HG02840 (cell line): Measurements from ENCODE around the gene MFAP5.
"Not testable (repeated sequence)": the region's sequence is repeated elsewhere in the genome, so short reads cannot be mapped to it uniquely, and the experiment has no call there.

Experiments used
- ATAC-seq: cut with Tn5 transposase; IDR thresholded peaks from one replicate; pipeline ENCODE4 v1.9.1; 2021; ENCODE audit warnings: mild to moderate bottlenecking, moderate library complexity, moderate number of reproducible peaks; ENCODE audit not compliant: unreplicated experiment, low FRiP score

Gene MFAP5

GRCh38 chr12:8635342-8636006, 27.2 kb downstream of the MFAP5 start:
- ATAC-seq: not testable (repeated sequence)

GRCh38 chr12:8630131-8630530, 32.5 kb downstream of the MFAP5 start:
- no peak for ATAC-seq

- peak; percentile 93 for ATAC-seq
Measured at GRCh38 chr12:8629486-8630033, 33.1 kb downstream of the MFAP5 start.

DNA sequence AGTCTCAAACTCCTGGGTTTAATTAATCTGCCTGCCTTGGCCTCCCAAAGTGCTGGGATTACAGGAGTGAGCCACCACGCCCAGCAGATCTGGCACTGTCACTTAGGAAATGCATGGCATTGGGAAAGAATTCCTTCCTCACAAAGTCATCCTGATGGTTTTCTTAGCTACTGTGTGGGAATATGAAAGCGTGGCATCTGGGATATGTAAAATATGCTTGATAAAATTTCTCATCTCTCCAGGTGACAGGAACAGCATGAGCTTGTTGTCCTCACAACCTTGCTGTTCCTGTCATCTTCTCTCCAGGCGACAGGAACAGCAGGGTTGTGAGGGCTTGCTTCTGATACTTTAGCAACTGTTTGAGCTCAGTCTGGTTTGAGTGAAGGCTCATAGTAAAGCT, 33.9 kb downstream of the MFAP5 start:
- ATAC-seq: no peak

GRCh38 chr12:8624750-8625149, 37.9 kb downstream of the MFAP5 start:
- ATAC-seq: not testable (repeated sequence)

DNA sequence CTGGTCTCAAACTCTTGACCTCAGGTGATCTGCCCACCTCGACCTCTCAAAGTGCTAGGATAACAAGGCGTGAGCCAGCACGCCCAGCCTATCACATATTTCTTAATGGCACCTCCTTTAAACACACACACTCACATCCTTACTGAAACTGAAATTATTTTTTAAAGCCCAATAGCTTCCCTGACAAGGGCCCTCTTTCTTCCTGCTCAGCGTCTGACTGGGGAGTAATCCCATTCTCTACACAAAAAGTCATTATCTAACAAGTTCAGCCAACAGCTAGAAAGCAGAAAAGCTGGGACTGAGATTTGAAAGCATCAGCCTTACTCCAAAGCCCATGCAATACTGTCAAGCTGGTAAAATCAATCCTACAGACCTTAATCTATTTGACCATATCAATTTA, 40.0 kb downstream of the MFAP5 start:
- ATAC-seq: no peak

DNA sequence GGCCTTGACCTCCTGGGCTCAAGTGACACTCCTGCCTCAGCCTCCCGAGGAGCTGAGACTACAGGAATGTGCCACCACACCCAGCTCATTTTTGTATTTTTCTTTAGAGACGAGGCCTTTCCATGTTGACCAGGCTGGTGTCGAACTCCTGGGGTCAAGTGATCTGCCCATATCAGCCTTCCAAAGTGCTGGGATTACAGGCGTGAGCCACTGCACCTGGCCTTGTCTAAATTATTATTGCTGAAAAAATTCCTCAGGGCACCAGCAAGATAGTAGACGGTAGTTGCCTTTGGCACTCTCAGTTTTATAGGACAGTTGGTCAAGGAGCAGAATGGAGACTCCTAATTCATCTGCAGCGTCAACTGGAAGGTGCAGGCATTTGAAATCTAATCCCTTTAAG, 47.4 kb downstream of the MFAP5 start:
- ATAC-seq: no peak

DNA sequence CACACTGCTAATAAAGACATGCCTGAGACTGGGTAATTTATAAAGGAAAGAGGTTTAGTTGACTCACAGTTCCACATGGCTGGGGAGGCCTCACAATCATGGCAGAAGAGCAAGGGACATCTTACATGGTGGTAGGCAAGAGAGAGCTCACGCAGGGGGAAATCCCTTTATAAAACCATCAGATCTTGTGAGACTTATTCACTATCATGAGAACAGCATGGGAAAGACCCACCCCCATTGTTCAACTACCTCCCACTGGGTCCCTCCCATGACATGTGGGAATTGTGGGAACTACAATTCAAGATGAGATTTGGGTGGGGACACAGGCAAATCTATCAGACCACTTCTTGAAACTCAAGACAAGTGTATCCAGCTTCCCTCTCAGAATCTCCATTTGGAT, 48.7 kb downstream of the MFAP5 start:
- ATAC-seq: not testable (repeated sequence)

DNA sequence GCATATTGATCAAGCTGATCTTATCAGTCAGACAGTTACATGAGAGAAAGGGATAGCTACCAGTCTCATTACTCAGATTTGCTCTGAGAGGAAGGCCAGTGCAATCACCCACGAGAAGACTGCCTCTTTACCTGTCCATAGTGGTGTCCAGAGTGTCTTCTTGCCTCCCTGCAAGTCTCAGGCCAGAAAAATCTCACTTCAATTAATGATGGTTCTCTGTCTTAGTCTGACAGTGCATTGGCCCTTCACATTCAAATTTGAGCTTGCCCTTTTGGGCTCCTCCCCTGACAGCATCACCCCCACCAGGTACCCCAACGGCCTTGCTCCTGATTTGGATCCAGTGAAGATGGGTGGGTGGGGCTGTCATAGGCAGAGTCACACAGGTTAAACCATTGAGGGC, 50.0 kb downstream of the MFAP5 start, which contains the start of gene AICDA:
Gene AICDA, minus strand, starts transcription at position 231 of the 400 bp plus-strand sequence. Its CDS starts 92 bp downstream, at position 139.
- no peak for ATAC-seq

DNA sequence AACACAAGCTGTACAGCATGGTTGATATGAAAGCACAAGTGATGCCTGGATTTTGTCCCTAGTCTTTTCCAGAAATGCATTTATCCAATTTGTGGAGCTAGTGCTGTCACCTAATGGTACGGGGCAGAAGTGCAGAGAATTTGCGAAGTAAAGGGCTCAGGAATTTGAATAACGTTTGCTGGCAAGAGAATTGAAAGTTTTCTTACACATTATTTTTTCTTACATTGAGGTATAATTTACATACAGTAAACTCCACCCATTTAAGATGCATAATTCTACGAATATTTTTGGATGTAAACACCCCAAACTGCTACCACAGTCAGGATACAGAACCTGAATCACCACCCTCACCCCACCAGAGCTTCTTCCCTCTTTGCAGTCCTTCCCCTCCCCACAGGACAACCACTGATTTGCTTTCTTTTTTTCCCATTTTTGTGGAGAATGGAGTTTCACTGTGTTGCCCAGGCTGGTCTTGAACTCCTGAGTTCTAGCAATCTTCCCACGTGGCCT, 53.5 kb downstream of the MFAP5 start:
- no peak for ATAC-seq

- no peak for ATAC-seq
Measured at GRCh38 chr12:8606890-8607289, 55.7 kb downstream of the MFAP5 start.

DNA sequence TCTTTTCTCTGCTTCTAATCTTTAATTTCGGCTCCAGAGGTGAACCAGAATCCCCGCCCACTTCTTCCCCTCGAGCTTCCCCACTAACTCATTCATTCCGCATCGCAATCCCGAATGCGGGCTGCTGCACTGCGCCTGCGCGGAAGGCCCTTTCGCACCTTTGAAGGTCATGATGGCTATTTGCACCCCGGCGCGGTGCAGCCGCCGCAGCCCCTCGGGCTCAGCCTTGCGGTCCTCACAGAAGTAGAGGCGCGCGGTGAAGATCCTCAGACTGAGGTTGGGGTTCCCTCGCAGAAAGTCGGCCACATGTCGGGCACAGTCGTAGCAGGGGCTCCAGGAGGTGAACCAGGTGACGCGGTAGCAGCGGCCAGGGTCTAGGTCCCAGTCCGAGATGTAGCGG, 57.6 kb downstream of the MFAP5 start:
- no peak for ATAC-seq

DNA sequence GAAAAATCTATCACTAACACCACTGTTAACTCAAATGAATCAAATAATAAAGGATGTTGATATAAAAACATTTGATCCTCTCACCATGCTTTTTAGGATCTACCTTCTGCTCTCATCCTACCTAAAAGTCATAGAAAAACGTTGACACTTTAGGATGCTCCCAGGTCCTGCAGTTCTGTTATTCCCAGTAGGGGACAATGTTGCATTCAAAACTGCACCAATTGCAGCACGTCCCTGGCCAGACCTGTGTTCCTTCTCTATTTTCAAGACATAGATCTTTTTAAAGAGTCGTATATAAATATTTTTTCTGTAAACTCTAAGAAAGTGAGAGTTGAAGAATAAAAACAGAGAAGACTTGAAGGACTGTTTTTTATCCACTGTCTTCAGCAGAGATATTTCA, 58.8 kb downstream of the MFAP5 start:
- no peak for ATAC-seq

DNA sequence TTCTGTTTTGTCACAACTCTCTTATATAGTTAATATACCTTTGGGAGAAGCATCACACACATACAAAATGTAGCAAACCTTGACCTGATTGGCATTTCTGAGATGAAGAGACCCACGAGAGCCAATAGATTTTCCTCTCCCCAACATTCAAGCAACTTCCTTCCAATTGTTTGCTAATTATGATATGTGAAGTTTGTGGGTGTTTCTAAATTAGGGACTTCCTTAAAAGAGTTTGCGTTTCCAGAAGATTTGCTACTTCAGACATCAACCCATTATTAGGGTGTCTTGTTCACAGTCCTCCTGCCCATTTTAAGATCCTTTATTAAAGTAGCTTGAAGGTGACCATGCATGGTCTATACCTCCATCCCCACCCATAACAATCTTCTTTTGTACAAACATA, 59.3 kb downstream of the MFAP5 start:
- ATAC-seq: no peak

DNA sequence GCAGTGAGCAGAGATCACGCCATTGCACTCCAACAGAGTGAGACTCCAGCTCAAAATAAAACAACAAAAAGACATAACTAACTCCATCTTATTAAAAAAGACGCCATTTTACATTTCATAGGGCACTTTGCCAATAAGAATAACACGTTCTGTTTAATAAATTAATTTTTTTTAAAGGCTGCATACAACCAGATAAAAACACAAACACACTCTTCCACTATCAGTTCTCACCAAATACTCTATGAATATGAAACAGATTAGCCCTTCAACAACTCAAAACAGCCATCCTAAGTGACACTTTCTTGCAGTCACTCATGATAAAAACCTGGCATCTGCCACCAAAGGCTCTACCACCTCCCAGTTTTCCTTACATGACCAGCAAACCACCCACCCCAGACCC, 66.1 kb downstream of the MFAP5 start:
- ATAC-seq: no peak
